Measurements from ENCODE around the gene TNFRSF13B. TPM values are rescaled to one million over a fixed set of nuclear protein-coding genes. Genes with fewer than 3 reads are reported as not detected.

TNFRSF13B gene
- total and polyA plus RNA-seq, 2 donors (not counting 3 experiments of a cell fraction or from before 2014, with no cell fraction given), result not detected

DNA sequence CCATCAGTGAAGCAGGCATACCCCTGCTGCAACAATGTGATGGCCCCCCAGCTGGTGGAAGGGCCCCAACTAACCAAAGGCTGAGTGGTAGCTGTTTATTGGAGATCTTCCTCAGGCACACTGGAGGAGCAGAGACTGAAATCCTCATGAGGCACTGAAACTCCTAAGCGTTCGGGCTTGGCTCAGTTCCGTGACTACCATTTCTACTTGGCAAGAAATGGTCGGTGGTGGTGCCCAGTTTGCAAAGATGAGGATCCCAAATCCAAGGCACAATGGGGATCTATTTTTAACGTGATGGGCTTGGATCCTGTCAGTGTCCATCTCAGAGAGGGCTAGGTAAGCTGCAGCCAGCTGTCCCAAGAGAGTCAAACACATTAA is 82.8 kb downstream of the TNFRSF13B start:
- CTCF ChIA-PET, result interaction anchor here (1.2 to 1.3 kb wide), 2 partner anchors 26 to 102 kb away, joined by 3 read pairs; no protein-coding TSS in a partner anchor
- FAIRE-seq, result no peak

More for the DNA sequence above, 82.8 kb downstream of the TNFRSF13B start:
- Histone ChIP-seq H3K9me3 (replicated peaks; ENCODE audit: control insufficient read depth, insufficient read depth, low read length) (no peaks in the 10 kb centered on the region), H3K27me3 (ENCODE audit: control insufficient read depth in 2 of 2, insufficient read depth in 2 of 2, low read length in 2 of 2) (peaks cover 0 to 2% of the 10 kb centered on the region in 2 experiments), H4K20me1 (replicated peaks; ENCODE audit: control insufficient read depth, extremely low read depth, insufficient read depth, low read length) (no peaks in the 10 kb centered on the region), H3K4me1 (ENCODE audit: control insufficient read depth, extremely low read depth, insufficient read depth, low read length) (no peaks in the 10 kb centered on the region), H3K9ac (replicated peaks; ENCODE audit: extremely low read depth, insufficient read depth, low read length) (no peak overlapping the region), H3K36me3 (ENCODE audit: control insufficient read depth in 2 of 2, extremely low read depth in 1 of 2, insufficient read depth in 2 of 2, low read length in 2 of 2) (no peaks in the 10 kb centered on the region), H3K27ac (ENCODE audit: insufficient read depth, low read depth, low read length) (no peak overlapping the region), H3K4me3 (replicated peaks in 1 of 3; ENCODE audit: insufficient read depth in 1 of 3, low read depth in 1 of 3, low read length in 3 of 3) (no peak overlapping the region), H3K79me2 (ENCODE audit: control insufficient read depth, insufficient read depth, low read length) (no peaks in the 10 kb centered on the region), H3K9me1 (replicated peaks; ENCODE audit: control insufficient read depth, extremely low read depth, insufficient read depth, low read length) (no peaks in the 10 kb centered on the region), H2AFZ (ENCODE audit: low read depth, low read length) (no peak overlapping the region), H3K4me2 (ENCODE audit: insufficient read depth, low read length) (no peak overlapping the region)
- TF ChIP-seq, protein P1, sequence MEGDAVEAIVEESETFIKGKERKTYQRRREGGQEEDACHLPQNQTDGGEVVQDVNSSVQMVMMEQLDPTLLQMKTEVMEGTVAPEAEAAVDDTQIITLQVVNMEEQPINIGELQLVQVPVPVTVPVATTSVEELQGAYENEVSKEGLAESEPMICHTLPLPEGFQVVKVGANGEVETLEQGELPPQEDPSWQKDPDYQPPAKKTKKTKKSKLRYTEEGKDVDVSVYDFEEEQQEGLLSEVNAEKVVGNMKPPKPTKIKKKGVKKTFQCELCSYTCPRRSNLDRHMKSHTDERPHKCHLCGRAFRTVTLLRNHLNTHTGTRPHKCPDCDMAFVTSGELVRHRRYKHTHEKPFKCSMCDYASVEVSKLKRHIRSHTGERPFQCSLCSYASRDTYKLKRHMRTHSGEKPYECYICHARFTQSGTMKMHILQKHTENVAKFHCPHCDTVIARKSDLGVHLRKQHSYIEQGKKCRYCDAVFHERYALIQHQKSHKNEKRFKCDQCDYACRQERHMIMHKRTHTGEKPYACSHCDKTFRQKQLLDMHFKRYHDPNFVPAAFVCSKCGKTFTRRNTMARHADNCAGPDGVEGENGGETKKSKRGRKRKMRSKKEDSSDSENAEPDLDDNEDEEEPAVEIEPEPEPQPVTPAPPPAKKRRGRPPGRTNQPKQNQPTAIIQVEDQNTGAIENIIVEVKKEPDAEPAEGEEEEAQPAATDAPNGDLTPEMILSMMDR (IDR thresholded peaks at IDR 0.05; ENCODE audit: extremely low read depth in 1 of 2, insufficient read depth in 1 of 2, low read depth in 1 of 2, low read length in 2 of 2), result no peak
- TF ChIP-seq EZH2 (IDR thresholded peaks at IDR 0.05; ENCODE audit: borderline replicate concordance, low read depth, low read length, severe bottlenecking) (no peak), GATA2 (IDR thresholded peaks at IDR 0.05; ENCODE audit: insufficient read depth, insufficient read length, low read depth, low read length) (no peak), POLR2A (IDR thresholded peaks at IDR 0.05; ENCODE audit: low read depth, low read length) (no peak), JUN (IDR thresholded peaks at IDR 0.05; ENCODE audit: borderline replicate concordance, insufficient read depth, insufficient read length, low read depth) (no peak), MYC (IDR thresholded peaks at IDR 0.05; ENCODE audit: low read depth, low read length) (no peak), FOS (IDR thresholded peaks at IDR 0.05; ENCODE audit: borderline replicate concordance, insufficient read depth, low read length) (no peak), POLR2AphosphoS5 (IDR thresholded peaks at IDR 0.05; ENCODE audit: insufficient read depth, low read depth, low read length) (no peak)
- TF ChIP-seq, protein P2, sequence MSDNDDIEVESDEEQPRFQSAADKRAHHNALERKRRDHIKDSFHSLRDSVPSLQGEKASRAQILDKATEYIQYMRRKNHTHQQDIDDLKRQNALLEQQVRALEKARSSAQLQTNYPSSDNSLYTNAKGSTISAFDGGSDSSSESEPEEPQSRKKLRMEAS (IDR thresholded peaks at IDR 0.05; ENCODE audit: insufficient read depth, insufficient read length), result no peak
- POLR2A ChIA-PET, result no interaction called here
- DNase-seq (ENCODE audit: low read depth, low spot score), result no peak
- dilution Hi-C loops (cut with MboI; ENCODE audit: extremely low pct_ligation_motif_present, low sequenced_read_pairs), result no loop called here
- intact Hi-C loops (cut with micrococcal nuclease), result no loop called here
- no TSS peak for BruUV-seq (replicated peaks)

Small RNAs within 50 kb of the gene (small RNA-seq; reads per million reads assigned to genes)
- gene AL353996.1 (ENCODE audit: insufficient read depth, insufficient read length, low read depth, low replicate concordance), result not detected

Other genes starting within 250 kb of the TNFRSF13B start
- gene MPRIP, start 70.3 kb upstream of the TNFRSF13B start, total RNA-seq, result 246 and 262 TPM in 2 replicates
- gene MPRIP, start 70.3 kb upstream of the TNFRSF13B start, polyA plus RNA-seq, result 94.6 and 102 TPM in 2 replicates
- gene PLD6, start 234.2 kb upstream of the TNFRSF13B start, total RNA-seq, result 2.7 and 4.4 TPM in 2 replicates
- gene PLD6, start 234.2 kb upstream of the TNFRSF13B start, polyA plus RNA-seq, result 2.9 and 3.5 TPM in 2 replicates